Measurements from ENCODE around the gene OPRM1.
"Not testable (repeated sequence)": the region's sequence is repeated elsewhere in the genome, so short reads cannot be mapped to it uniquely, and the experiment has no call there.

The OPRM1 gene

GRCh38 chr6:154041001-154041400, 2.0 kb downstream of the OPRM1 start:
- Histone ChIP-seq H3K27ac (ENCODE audit: low read length) (no peak overlapping the region), H3K4me3 (ENCODE audit: low read length in 2 of 2) (no peak overlapping the region), H3K9me3 (ENCODE audit: control insufficient read depth in 2 of 2, low read length in 2 of 2) (peaks cover 0 to 4% of the 10 kb centered on the region in 2 donors)

DNA sequence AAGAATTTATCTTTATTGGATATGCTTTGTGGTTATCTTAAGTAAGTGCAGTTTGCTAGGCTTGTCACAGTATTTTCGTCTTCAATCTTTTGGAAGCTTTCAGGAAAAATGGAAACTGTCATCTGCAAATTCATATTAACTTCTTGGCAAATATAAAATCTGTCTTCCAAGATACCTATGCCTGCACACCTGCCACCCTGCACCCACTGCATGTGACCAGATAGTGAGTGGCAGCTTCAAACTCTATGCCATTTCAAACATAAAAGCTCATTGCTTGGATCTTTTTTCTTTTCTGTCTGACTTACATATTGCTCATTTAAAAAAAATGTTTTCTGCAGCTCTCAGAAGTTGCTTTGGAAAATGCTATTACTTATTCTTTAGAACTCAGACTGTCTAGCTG, 14.1 kb downstream of the OPRM1 start:
- no peak overlapping the region for H3K9ac ChIP-seq (ENCODE audit: low read length in 2 of 2)
- no peak overlapping the region for H3K27ac ChIP-seq (ENCODE audit: low read length)
- no peak overlapping the region for H3K4me3 ChIP-seq (ENCODE audit: low read length in 2 of 2)
- no peaks in the 10 kb centered on the region for H3K4me1 ChIP-seq (ENCODE audit: control insufficient read depth, insufficient read depth, low read length)
- H3K36me3 ChIP-seq (ENCODE audit: control insufficient read depth in 2 of 2, insufficient read depth in 2 of 2, low read length in 2 of 2): no peaks in the 10 kb centered on the region
- no peaks in the 10 kb centered on the region for H3K27me3 ChIP-seq (ENCODE audit: control insufficient read depth in 1 of 2, insufficient read depth in 2 of 2, low read length in 2 of 2)
- H3K9me3 ChIP-seq (ENCODE audit: control insufficient read depth in 2 of 2, low read length in 2 of 2): no peaks in the 10 kb centered on the region

More at GRCh38 chr6:154041001-154041400, 2.0 kb downstream of the OPRM1 start:
- peaks cover 10 to 15% of the 10 kb centered on the region in 2 donors for H3K27me3 ChIP-seq (ENCODE audit: control insufficient read depth in 1 of 2, insufficient read depth in 2 of 2, low read length in 2 of 2)
- H3K9ac ChIP-seq (ENCODE audit: low read length in 2 of 2): no peak overlapping the region
- no peaks in the 10 kb centered on the region for H3K4me1 ChIP-seq (ENCODE audit: control insufficient read depth, insufficient read depth, low read length)
- H3K36me3 ChIP-seq (ENCODE audit: control insufficient read depth in 2 of 2, insufficient read depth in 2 of 2, low read length in 2 of 2): no peaks in the 10 kb centered on the region

GRCh38 chr6:154056536-154056935, 17.5 kb downstream of the OPRM1 start:
- no peaks in the 10 kb centered on the region for H3K9me3 ChIP-seq (ENCODE audit: control insufficient read depth in 2 of 2, low read length in 2 of 2)
- no peak overlapping the region for H3K9ac ChIP-seq (ENCODE audit: low read length in 2 of 2)
- no peaks in the 10 kb centered on the region for H3K4me1 ChIP-seq (ENCODE audit: control insufficient read depth, insufficient read depth, low read length)
- H3K27me3 ChIP-seq (ENCODE audit: control insufficient read depth in 1 of 2, insufficient read depth in 2 of 2, low read length in 2 of 2): no peaks in the 10 kb centered on the region
- H3K36me3 ChIP-seq (ENCODE audit: control insufficient read depth in 2 of 2, insufficient read depth in 2 of 2, low read length in 2 of 2): no peaks in the 10 kb centered on the region
- no peak overlapping the region for H3K27ac ChIP-seq (ENCODE audit: low read length)
- no peak overlapping the region for H3K4me3 ChIP-seq (ENCODE audit: low read length in 2 of 2)

DNA sequence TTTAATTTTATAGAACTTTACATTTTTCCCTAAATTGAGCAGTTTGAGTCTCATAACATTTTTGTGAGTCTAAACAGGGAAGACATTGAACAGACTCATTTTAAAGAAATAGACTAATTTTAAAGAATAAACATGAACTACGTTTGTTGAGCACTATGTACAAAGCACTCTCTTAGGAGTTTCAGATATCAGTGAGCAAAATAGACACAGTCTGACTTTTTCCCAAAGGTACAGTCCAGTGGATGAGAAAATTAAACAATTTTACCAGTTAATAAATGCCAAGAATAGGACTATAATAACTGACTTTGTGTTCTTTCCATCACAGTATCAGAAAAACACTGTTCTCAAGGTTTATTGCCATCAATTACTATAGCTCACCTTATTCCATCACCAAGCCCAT, 18.1 kb downstream of the OPRM1 start:
- Histone ChIP-seq H3K9me3 (ENCODE audit: control insufficient read depth in 2 of 2, low read length in 2 of 2) (no peaks in the 10 kb centered on the region), H3K4me1 (ENCODE audit: control insufficient read depth, insufficient read depth, low read length) (no peaks in the 10 kb centered on the region), H3K27ac (ENCODE audit: low read length) (no peak overlapping the region), H3K27me3 (ENCODE audit: control insufficient read depth in 1 of 2, insufficient read depth in 2 of 2, low read length in 2 of 2) (no peaks in the 10 kb centered on the region), H3K9ac (ENCODE audit: low read length in 2 of 2) (no peak overlapping the region), H3K4me3 (ENCODE audit: low read length in 2 of 2) (no peak overlapping the region), H3K36me3 (ENCODE audit: control insufficient read depth in 2 of 2, insufficient read depth in 2 of 2, low read length in 2 of 2) (no peaks in the 10 kb centered on the region)

DNA sequence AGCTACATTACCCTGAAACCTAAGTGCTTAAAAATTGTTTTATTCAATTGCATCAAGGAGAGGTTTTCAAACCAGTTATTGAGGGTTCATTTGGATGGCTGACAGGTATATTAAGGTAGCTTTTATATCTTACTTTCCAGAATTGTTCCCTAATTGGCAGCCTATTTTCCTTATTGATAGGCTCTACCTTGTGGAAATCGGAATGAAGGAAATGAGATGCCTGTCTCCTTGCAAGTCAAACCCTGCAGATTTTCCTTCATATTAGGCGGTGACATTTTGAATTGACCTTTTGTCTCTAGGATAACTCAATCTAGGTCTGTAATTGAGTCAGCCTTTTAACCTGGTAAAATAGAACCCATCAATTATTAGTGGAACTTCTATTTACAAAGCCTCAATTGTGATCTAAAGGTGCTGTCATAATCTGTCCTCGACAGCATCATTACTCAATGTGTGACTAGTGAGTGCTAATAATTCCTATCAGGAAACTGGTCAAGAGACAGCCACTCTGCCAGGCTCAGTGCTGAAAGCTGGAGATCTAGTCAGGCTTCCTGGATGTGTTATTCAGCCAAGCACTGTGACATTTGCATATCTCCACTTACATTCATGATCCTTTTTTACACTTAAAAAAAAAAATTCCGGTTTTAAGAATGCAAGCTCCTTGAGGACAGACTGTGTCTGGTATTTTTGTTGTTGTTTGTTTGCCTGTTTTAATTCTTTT, 20.1 kb downstream of the OPRM1 start:
- Histone ChIP-seq H3K9me3 (ENCODE audit: control insufficient read depth in 2 of 2, low read length in 2 of 2) (no peaks in the 10 kb centered on the region), H3K27ac (ENCODE audit: low read length) (no peak overlapping the region), H3K4me3 (ENCODE audit: low read length in 2 of 2) (no peak overlapping the region), H3K36me3 (ENCODE audit: control insufficient read depth in 2 of 2, insufficient read depth in 2 of 2, low read length in 2 of 2) (no peaks in the 10 kb centered on the region), H3K27me3 (ENCODE audit: control insufficient read depth in 1 of 2, insufficient read depth in 2 of 2, low read length in 2 of 2) (no peaks in the 10 kb centered on the region), H3K4me1 (ENCODE audit: control insufficient read depth, insufficient read depth, low read length) (no peaks in the 10 kb centered on the region), H3K9ac (ENCODE audit: low read length in 2 of 2) (no peak overlapping the region)

DNA sequence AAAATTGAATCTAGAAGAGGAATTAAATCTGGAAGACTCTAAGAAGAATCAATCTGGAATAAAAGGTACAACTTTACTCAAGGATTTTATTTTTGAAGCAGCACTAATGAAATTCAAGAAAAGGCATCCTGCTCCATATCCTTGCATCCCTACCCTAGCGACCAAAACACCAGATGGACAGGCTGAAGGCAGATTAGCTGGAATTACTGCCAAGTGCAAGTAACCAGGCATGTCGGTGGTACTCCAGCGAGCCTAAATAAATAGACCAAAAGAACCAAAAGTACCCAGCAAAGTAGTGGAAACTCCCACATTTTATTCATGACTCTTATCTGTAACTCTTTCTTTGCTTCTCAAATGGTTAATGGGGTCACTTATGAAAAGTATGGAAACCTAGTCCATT, 21.0 kb downstream of the OPRM1 start:
- H3K27ac ChIP-seq (ENCODE audit: low read length): no peak overlapping the region
- no peaks in the 10 kb centered on the region for H3K4me1 ChIP-seq (ENCODE audit: control insufficient read depth, insufficient read depth, low read length)
- no peaks in the 10 kb centered on the region for H3K27me3 ChIP-seq (ENCODE audit: control insufficient read depth in 1 of 2, insufficient read depth in 2 of 2, low read length in 2 of 2)
- no peaks in the 10 kb centered on the region for H3K36me3 ChIP-seq (ENCODE audit: control insufficient read depth in 2 of 2, insufficient read depth in 2 of 2, low read length in 2 of 2)
- H3K9ac ChIP-seq (ENCODE audit: low read length in 2 of 2): no peak overlapping the region
- H3K4me3 ChIP-seq (ENCODE audit: low read length in 2 of 2): no peak overlapping the region
- peaks cover 2 to 3% of the 10 kb centered on the region in 2 donors for H3K9me3 ChIP-seq (ENCODE audit: control insufficient read depth in 2 of 2, low read length in 2 of 2)

DNA sequence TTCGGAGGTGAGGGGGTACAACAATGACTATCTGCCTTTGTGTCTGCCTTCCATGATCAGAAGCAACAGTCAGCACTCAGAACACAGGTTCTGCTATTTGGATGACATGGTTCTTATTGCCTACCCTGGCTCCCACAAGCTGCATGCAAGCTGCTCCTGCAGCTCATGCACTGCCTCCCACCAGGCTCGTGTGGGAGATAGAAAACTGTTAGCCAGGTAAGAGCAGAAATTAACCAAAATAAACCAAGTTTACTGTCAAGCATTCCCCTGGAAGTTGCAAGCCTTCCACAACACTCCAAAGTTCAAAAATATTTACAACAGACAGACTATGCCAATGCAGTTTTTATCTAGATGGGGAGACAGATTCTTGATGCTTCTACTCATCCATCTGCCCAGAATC, 31.0 kb downstream of the OPRM1 start:
- Histone ChIP-seq H3K9me3 (ENCODE audit: control insufficient read depth in 2 of 2, low read length in 2 of 2) (peaks cover 0 to 2% of the 10 kb centered on the region in 2 donors), H3K9ac (ENCODE audit: low read length in 2 of 2) (no peak overlapping the region), H3K27ac (ENCODE audit: low read length) (no peak overlapping the region), H3K4me1 (ENCODE audit: control insufficient read depth, insufficient read depth, low read length) (no peaks in the 10 kb centered on the region), H3K36me3 (ENCODE audit: control insufficient read depth in 2 of 2, insufficient read depth in 2 of 2, low read length in 2 of 2) (no peaks in the 10 kb centered on the region), H3K27me3 (ENCODE audit: control insufficient read depth in 1 of 2, insufficient read depth in 2 of 2, low read length in 2 of 2) (no peaks in the 10 kb centered on the region), H3K4me3 (ENCODE audit: low read length in 2 of 2) (no peak overlapping the region)

DNA sequence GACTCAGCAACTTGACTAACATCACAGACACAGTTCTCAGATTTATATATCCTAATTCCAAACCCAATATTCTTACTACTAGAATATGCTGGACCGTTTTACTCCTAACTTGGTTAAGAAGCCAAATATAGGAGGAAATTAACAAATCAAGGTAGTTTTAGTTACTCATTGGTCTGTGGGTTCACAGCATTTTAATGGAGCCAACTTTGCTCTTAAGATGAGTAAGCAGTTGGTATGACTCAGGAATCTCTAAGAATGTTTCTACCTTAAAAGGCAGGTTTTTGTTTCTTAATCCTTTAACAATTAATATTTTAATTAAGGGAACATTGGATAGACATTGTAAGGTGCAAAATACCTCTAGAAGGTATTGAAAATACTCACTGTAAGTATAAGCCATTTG, 31.6 kb downstream of the OPRM1 start:
- H3K9me3 ChIP-seq (ENCODE audit: control insufficient read depth in 2 of 2, low read length in 2 of 2): no peaks in the 10 kb centered on the region
- no peaks in the 10 kb centered on the region for H3K27me3 ChIP-seq (ENCODE audit: control insufficient read depth in 1 of 2, insufficient read depth in 2 of 2, low read length in 2 of 2)
- H3K4me1 ChIP-seq (ENCODE audit: control insufficient read depth, insufficient read depth, low read length): no peaks in the 10 kb centered on the region
- H3K4me3 ChIP-seq (ENCODE audit: low read length in 2 of 2): no peak overlapping the region
- H3K27ac ChIP-seq (ENCODE audit: low read length): no peak overlapping the region
- H3K36me3 ChIP-seq (ENCODE audit: control insufficient read depth in 2 of 2, insufficient read depth in 2 of 2, low read length in 2 of 2): no peaks in the 10 kb centered on the region
- H3K9ac ChIP-seq (ENCODE audit: low read length in 2 of 2): no peak overlapping the region

DNA sequence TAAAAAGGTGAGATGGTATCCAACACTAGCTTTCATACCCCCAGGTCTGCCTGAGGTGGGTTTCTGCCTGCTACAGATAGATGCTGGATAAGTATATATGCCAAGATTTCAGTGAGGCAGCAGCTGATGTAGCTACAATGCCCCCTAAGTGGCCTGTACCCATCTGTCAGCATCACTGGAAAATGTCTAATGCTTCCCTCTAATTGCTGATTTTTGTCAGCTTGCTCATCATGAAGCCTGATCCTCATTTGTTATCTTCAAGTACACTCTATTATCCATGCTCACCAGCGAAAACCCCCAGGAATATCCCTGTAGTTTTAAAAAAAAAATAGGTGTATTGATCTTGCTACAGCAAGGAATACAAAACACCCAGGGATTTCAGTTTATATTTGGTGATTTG, 32.2 kb downstream of the OPRM1 start:
- Histone ChIP-seq H3K4me1 (ENCODE audit: control insufficient read depth, insufficient read depth, low read length) (no peaks in the 10 kb centered on the region), H3K27ac (ENCODE audit: low read length) (no peak overlapping the region), H3K36me3 (ENCODE audit: control insufficient read depth in 2 of 2, insufficient read depth in 2 of 2, low read length in 2 of 2) (no peaks in the 10 kb centered on the region), H3K9me3 (ENCODE audit: control insufficient read depth in 2 of 2, low read length in 2 of 2) (no peaks in the 10 kb centered on the region), H3K4me3 (ENCODE audit: low read length in 2 of 2) (no peak overlapping the region), H3K27me3 (ENCODE audit: control insufficient read depth in 1 of 2, insufficient read depth in 2 of 2, low read length in 2 of 2) (no peaks in the 10 kb centered on the region), H3K9ac (ENCODE audit: low read length in 2 of 2) (no peak overlapping the region)

GRCh38 chr6:154071711-154072110, 32.7 kb downstream of the OPRM1 start:
- Histone ChIP-seq H3K27me3 (ENCODE audit: control insufficient read depth in 1 of 2, insufficient read depth in 2 of 2, low read length in 2 of 2) (no peaks in the 10 kb centered on the region), H3K36me3 (ENCODE audit: control insufficient read depth in 2 of 2, insufficient read depth in 2 of 2, low read length in 2 of 2) (no peaks in the 10 kb centered on the region), H3K9ac (ENCODE audit: low read length in 2 of 2) (no peak overlapping the region), H3K4me1 (ENCODE audit: control insufficient read depth, insufficient read depth, low read length) (no peaks in the 10 kb centered on the region), H3K9me3 (ENCODE audit: control insufficient read depth in 2 of 2, low read length in 2 of 2) (no peaks in the 10 kb centered on the region), H3K4me3 (ENCODE audit: low read length in 2 of 2) (no peak overlapping the region), H3K27ac (ENCODE audit: low read length) (no peak overlapping the region)

DNA sequence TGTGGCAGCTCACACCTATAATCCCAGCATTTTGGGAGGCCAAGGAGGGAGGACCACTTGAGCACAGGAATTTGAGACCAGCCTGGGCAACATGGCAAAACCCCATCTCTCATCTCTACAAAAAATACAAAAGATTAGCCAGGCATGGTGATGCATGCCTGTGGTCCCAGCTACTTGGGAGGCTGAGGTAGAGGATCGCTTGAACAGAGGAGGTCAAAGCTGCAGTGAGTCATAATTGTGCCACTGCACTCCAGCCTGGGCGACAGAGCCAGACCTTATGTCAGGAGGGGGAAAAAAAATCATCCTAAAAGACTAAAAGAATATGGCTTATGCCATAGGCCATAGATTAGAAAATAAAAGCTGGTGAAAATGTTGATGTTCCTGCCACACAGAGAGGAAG, 39.6 kb downstream of the OPRM1 start:
- not testable (repeated sequence) for H3K9ac ChIP-seq (ENCODE audit: low read length in 2 of 2); H3K4me1 ChIP-seq (ENCODE audit: control insufficient read depth, insufficient read depth, low read length); H3K27me3 ChIP-seq (ENCODE audit: control insufficient read depth in 1 of 2, insufficient read depth in 2 of 2, low read length in 2 of 2); H3K9me3 ChIP-seq (ENCODE audit: control insufficient read depth in 2 of 2, low read length in 2 of 2); H3K36me3 ChIP-seq (ENCODE audit: control insufficient read depth in 2 of 2, insufficient read depth in 2 of 2, low read length in 2 of 2); H3K4me3 ChIP-seq (ENCODE audit: low read length in 2 of 2); H3K27ac ChIP-seq (ENCODE audit: low read length)

All from stomach smooth muscle (tissue), 2 donors.